NB4 (cell line): ENCODE data around the gene PARD3.

Source experiments
- POLR2A ChIP-seq: IDR thresholded peaks from 2 replicates; pipeline ENCODE4 v1.6.1; 2011; ENCODE audit warnings: mild to moderate bottlenecking; ENCODE audit not compliant: insufficient read length; ENCODE audit errors: extremely low read depth
- TF ChIP-seq, protein P1 (sequence below): IDR thresholded peaks from one replicate; pipeline ENCODE4 v1.5.1; 2012; ENCODE audit warnings: low read depth, low read length
- TF ChIP-seq, protein P2 (sequence below): IDR thresholded peaks from 2 replicates; pipeline ENCODE4 v1.6.1; 2011; ENCODE audit warnings: low read depth, low read length

GRCh38 chr10:34778237-34778636 lies 36.9 kb downstream of the PARD3 start:
- TF ChIP-seq, protein P1, sequence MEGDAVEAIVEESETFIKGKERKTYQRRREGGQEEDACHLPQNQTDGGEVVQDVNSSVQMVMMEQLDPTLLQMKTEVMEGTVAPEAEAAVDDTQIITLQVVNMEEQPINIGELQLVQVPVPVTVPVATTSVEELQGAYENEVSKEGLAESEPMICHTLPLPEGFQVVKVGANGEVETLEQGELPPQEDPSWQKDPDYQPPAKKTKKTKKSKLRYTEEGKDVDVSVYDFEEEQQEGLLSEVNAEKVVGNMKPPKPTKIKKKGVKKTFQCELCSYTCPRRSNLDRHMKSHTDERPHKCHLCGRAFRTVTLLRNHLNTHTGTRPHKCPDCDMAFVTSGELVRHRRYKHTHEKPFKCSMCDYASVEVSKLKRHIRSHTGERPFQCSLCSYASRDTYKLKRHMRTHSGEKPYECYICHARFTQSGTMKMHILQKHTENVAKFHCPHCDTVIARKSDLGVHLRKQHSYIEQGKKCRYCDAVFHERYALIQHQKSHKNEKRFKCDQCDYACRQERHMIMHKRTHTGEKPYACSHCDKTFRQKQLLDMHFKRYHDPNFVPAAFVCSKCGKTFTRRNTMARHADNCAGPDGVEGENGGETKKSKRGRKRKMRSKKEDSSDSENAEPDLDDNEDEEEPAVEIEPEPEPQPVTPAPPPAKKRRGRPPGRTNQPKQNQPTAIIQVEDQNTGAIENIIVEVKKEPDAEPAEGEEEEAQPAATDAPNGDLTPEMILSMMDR = no peak
- TF ChIP-seq, protein P2, sequence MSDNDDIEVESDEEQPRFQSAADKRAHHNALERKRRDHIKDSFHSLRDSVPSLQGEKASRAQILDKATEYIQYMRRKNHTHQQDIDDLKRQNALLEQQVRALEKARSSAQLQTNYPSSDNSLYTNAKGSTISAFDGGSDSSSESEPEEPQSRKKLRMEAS = no peak
- no peak for TF ChIP-seq POLR2A
